ENCODE data around the gene NAT9.

The NAT9 gene

DNA sequence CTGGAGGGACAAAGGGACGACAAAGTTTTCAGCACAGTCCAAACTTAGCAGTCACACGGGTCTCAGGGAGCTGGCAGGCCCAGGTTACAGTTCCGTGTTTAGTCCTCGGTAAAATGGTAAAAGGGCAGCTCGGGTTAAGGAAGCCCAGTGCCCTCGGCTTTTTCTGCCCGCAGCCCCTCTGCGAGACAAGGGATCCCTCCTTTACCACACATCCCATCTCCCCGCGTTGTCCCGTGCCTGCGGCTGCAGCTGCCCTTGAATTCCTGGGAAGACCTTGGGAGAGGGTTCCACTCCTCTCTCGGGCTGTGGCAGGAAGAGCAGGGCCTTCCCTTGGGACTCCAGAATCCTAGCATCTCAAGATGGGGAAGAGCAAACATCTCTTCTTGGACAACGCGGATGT, 46.3 kb downstream of the NAT9 start:
- TF ChIP-seq ZNF610 (tag by site-specific recombination; IDR thresholded peaks at IDR 0.05; ENCODE audit: borderline replicate concordance) (no peak), ZBTB48 (tag by site-specific recombination; IDR thresholded peaks at IDR 0.05) (no peak), RBAK (tag by site-specific recombination; IDR thresholded peaks at IDR 0.05) (no peak), ZNF776 (tag by site-specific recombination; IDR thresholded peaks at IDR 0.05; ENCODE audit: borderline replicate concordance) (no peak), ZEB2 (tag by site-specific recombination; IDR thresholded peaks at IDR 0.05) (no peak), KLF16 (tag by site-specific recombination; IDR thresholded peaks at IDR 0.05) (no peak), ZNF747 (tag by site-specific recombination; IDR thresholded peaks at IDR 0.05) (no peak), ZNF658 (tag by site-specific recombination; IDR thresholded peaks at IDR 0.05) (no peak), ZNF146 (tag by site-specific recombination; IDR thresholded peaks at IDR 0.05) (no peak), ZNF248 (tag by site-specific recombination; IDR thresholded peaks at IDR 0.05) (no peak), ZNF664 (tag by site-specific recombination; IDR thresholded peaks at IDR 0.05) (no peak), ZNF416 (tag by site-specific recombination; IDR thresholded peaks at IDR 0.05) (no peak)
- TF ChIP-seq, protein P1, sequence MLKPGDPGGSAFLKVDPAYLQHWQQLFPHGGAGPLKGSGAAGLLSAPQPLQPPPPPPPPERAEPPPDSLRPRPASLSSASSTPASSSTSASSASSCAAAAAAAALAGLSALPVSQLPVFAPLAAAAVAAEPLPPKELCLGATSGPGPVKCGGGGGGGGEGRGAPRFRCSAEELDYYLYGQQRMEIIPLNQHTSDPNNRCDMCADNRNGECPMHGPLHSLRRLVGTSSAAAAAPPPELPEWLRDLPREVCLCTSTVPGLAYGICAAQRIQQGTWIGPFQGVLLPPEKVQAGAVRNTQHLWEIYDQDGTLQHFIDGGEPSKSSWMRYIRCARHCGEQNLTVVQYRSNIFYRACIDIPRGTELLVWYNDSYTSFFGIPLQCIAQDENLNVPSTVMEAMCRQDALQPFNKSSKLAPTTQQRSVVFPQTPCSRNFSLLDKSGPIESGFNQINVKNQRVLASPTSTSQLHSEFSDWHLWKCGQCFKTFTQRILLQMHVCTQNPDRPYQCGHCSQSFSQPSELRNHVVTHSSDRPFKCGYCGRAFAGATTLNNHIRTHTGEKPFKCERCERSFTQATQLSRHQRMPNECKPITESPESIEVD (tag by site-specific recombination; IDR thresholded peaks at IDR 0.05), result no peak
- TF ChIP-seq, protein P2, sequence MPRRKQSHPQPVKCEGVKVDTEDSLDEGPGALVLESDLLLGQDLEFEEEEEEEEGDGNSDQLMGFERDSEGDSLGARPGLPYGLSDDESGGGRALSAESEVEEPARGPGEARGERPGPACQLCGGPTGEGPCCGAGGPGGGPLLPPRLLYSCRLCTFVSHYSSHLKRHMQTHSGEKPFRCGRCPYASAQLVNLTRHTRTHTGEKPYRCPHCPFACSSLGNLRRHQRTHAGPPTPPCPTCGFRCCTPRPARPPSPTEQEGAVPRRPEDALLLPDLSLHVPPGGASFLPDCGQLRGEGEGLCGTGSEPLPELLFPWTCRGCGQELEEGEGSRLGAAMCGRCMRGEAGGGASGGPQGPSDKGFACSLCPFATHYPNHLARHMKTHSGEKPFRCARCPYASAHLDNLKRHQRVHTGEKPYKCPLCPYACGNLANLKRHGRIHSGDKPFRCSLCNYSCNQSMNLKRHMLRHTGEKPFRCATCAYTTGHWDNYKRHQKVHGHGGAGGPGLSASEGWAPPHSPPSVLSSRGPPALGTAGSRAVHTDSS (tag by site-specific recombination; IDR thresholded peaks at IDR 0.05), result no peak
- TF ChIP-seq, protein P3, sequence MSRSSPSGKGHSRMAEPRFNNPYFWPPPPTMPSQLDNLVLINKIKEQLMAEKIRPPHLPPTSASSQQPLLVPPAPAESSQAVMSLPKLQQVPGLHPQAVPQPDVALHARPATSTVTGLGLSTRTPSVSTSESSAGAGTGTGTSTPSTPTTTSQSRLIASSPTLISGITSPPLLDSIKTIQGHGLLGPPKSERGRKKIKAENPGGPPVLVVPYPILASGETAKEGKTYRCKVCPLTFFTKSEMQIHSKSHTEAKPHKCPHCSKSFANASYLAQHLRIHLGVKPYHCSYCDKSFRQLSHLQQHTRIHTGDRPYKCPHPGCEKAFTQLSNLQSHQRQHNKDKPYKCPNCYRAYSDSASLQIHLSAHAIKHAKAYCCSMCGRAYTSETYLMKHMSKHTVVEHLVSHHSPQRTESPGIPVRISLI (tag by site-specific recombination; IDR thresholded peaks at IDR 0.05), result no peak
- TF ChIP-seq, protein P4, sequence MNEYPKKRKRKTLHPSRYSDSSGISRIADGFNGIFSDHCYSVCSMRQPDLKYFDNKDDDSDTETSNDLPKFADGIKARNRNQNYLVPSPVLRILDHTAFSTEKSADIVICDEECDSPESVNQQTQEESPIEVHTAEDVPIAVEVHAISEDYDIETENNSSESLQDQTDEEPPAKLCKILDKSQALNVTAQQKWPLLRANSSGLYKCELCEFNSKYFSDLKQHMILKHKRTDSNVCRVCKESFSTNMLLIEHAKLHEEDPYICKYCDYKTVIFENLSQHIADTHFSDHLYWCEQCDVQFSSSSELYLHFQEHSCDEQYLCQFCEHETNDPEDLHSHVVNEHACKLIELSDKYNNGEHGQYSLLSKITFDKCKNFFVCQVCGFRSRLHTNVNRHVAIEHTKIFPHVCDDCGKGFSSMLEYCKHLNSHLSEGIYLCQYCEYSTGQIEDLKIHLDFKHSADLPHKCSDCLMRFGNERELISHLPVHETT (tag by site-specific recombination; IDR thresholded peaks at IDR 0.05), result no peak
- TF ChIP-seq, protein P5, sequence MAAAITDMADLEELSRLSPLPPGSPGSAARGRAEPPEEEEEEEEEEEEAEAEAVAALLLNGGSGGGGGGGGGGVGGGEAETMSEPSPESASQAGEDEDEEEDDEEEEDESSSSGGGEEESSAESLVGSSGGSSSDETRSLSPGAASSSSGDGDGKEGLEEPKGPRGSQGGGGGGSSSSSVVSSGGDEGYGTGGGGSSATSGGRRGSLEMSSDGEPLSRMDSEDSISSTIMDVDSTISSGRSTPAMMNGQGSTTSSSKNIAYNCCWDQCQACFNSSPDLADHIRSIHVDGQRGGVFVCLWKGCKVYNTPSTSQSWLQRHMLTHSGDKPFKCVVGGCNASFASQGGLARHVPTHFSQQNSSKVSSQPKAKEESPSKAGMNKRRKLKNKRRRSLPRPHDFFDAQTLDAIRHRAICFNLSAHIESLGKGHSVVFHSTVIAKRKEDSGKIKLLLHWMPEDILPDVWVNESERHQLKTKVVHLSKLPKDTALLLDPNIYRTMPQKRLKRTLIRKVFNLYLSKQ (tag by site-specific recombination; IDR thresholded peaks at IDR 0.05; ENCODE audit: borderline replicate concordance), result no peak
- TF ChIP-seq, protein P6, sequence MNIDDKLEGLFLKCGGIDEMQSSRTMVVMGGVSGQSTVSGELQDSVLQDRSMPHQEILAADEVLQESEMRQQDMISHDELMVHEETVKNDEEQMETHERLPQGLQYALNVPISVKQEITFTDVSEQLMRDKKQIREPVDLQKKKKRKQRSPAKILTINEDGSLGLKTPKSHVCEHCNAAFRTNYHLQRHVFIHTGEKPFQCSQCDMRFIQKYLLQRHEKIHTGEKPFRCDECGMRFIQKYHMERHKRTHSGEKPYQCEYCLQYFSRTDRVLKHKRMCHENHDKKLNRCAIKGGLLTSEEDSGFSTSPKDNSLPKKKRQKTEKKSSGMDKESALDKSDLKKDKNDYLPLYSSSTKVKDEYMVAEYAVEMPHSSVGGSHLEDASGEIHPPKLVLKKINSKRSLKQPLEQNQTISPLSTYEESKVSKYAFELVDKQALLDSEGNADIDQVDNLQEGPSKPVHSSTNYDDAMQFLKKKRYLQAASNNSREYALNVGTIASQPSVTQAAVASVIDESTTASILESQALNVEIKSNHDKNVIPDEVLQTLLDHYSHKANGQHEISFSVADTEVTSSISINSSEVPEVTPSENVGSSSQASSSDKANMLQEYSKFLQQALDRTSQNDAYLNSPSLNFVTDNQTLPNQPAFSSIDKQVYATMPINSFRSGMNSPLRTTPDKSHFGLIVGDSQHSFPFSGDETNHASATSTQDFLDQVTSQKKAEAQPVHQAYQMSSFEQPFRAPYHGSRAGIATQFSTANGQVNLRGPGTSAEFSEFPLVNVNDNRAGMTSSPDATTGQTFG (tag by site-specific recombination; IDR thresholded peaks at IDR 0.05; ENCODE audit: borderline replicate concordance), result no peak
- Histone ChIP-seq H3K27ac (ENCODE audit: extremely low read depth, low read depth, low read length) (no peak overlapping the region), H3K4me3 (ENCODE audit: low read depth, low read length) (no peak overlapping the region), H3K4me1 (ENCODE audit: control insufficient read depth, insufficient read depth, low read length) (no peaks in the 10 kb centered on the region), H3K36me3 (ENCODE audit: control insufficient read depth in 2 of 2, insufficient read depth in 1 of 2, low read length in 2 of 2) (no peaks in the 10 kb centered on the region), H3K9me3 (ENCODE audit: control insufficient read depth, insufficient read depth, low read depth, low read length) (no peaks in the 10 kb centered on the region)
- ChIA-PET POLR2A (no interaction called here), CTCF (interaction anchor here (0.7 kb wide), 1 partner anchor 874 kb away, joined by 4 read pairs; no protein-coding TSS in a partner anchor)
